NCI-H460 (cell line): ENCODE data around the gene LMNTD2. TPM values are rescaled to one million over a fixed set of nuclear protein-coding genes. Genes with fewer than 3 reads are reported as not detected.

Experiments used
- DNase-seq: peaks from one replicate; pipeline ENCODE4 v3.0.0-alpha.2; 2016; ENCODE audit warnings: low read depth; ENCODE audit errors: extremely low read depth
- total RNA-seq: library from RNA; depleted of rRNA; stranded (reverse); fragments of >200 nt; shearing (Covaris generic); gene quantifications from 2 replicates; pipeline ENCODE4 v1.2.3, GENCODE V29; 2014

The LMNTD2 gene
- total RNA-seq, 1 experiment from 2014 or later: 1.8 TPM

DNA sequence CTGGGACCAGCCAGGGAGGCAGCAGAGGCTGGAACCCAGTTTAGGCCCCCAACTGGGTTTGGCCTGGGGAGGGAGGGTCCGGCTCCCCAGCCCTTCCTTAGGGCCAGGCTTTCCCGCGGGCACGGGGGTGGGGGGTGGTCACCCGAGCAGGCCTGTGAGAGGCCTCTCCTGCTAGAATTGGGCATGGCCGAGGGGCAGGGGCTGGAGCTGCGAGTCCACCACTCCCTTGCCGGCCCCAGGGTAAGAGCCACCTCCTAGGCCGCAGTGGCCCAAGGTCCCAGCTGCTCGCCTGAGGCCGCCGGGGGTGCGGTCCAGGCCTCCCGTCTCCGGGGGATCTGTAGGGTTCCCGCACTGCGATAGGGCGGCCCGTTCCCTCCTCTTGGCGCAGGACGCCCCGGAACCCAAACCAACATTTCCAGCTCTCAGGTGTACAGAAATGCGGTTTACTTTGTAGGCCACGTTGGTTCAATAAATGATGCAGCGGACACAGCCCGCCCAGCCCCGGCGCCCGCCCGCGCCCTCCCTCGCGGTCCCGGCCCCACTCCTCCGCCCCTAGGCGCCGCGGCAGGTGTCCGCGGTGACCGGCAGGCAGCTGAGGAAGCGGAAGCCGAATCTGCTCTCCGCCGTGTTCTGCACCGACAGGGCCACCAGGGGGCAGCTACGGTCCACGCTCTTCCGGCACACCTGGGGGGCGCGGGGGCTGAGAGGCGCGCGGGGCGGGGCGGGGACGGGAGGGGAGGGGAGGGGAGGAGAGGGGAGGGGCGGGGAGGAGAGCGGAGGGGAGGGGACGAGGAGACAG lies 5.9 kb downstream of the LMNTD2 start:
- DNase-seq: peak; percentile 49

DNA sequence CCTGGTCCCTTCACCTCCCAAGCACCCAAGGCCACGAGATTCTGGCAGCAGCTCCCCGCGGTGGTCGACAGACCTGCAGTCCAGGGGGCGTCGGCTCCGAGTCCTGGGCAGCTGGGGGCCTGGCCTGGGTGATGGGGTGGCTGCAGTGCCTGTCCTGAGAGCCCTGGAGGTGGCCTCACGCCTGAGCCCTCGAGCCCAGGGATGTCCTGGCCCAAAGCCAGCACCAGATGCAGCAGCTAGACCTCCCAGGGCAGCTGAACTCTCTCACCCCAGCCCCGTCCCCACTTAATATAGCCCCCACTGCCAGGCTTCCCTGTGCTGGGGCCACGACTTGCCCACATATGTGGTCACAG lies 6.6 kb downstream of the LMNTD2 start:
- DNase-seq: no peak

DNA sequence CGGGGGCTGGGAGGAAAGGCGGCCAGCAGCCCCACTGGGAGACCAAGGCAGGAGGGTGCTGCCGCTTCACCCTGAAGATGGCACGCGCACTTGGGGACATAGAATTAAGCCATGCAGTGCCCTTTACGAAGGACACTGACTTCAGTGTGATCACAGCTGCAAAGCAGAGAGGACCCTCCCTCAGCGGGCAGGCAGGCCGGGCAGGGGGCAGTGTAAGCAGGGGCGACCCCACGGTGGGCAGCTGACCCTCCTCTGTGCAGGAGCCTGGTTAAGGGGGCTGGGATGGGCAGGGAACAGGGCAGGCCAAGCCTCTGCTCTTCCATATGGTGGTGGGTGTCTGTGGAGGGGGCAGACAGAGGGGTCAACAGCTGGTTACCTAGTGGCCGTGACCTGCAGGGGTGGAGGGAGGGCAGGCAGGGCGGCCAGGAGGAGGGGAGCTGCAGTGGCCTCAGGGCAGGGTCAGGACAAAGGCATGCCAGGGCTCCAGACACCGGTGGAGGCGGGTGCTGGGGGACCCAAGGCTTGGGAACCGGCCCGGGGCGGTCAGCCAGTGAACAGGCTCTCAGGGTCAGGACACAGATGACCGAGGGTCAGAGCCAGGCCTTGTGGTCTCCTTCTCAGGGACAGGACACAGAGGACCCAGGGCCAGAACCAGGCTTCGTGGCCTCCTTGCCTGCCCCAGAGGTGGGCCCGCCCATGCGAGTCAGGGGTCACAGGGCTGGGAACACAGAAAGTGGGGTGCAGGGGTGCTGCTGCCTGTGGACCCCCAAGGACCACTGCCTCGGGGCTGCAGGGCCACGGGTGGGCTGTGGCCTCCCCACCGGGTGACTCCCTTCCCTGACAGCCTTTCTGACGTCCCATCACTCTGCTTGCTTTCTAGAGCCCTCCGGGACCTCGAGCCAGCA lies 7.2 kb downstream of the LMNTD2 start:
- DNase-seq: no peak

DNA sequence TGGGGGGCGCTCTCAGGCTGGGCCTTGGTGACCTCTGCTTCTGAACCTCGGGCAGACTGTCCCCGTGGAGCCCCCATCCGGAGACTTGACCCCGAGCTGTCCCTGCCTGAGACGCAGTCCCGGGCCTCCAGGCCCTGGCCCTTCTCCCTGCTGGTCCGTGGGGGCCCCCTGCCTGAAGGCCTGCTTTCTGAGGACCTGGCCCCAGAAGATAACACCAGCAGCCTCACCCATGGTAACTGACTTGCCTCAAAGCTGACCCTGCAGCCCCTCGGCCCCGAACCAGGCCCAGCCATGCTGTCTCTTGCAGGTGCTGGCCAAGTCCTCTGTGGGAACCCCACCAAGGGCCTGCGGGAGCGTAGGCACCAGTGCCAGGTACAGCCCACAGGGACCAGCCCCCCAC lies 8.9 kb downstream of the LMNTD2 start:
- DNase-seq: no peak

DNA sequence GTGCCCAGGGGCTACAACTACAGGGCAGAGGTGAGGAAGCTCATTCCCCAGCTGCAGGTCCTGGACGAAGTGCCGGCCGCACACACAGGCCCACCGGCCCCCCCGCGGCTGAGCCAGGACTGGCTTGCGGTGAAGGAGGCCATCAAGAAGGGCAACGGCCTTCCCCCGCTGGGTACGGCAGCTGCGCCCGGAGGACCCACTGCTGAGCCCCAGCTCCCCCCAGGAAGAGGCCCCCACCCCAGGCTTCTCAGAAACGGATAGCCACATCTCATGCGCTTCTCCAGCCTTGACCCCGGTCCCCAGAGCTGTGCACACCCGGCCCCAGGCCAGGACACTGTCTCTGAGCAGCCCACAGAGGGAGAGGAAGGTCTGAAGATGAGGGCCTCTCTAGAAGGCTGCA lies 9.4 kb downstream of the LMNTD2 start:
- DNase-seq: no peak

DNA sequence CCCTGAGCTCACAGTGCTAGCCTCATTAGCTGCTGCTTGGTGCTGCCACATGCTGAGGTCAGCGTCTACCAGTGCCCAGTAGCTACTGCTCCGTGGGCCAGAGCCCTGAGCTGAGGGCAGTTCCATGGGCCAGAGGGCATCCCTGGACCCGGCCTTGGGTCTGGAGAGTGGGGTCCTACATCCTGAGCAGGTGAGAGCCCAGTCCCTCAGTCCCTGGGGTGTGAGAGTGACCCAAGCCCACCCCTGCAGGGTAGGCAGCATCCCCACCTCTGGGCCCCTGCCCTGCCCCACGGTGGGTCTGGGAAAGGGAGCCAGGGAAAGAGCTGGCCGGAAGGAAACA lies 9.8 kb downstream of the LMNTD2 start:
- no peak for DNase-seq

DNA sequence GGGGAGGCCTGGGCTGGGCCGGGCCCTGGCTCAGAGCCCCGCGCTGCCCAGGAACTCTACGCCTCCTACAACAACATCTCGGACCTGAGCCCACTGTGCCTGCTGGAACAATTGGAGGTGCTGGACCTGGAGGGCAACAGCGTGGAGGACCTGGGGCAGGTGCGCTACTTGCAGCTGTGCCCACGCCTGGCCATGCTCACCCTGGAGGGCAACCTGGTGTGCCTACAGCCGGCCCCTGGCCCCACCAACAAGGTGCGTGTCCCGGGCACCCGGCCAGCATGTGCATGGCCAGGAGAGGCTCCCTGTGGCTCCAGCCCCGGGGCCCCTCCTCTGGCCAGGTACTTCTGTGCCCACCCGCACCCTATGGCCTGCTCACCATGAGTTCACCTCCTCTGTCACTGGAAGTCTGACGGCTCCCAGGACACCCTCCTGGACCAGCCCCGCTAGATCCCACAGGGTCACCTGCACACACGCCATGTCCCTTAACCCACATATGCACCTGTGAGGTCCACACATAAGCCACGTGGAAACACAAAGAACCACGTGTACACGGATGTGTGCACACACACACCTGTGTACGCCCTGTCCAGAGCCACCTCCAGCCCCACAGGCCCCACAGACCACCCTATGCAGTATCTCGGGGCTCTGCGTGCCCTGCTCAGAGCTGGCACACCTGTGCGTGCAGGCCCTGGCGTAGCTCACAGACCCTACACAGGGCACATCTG lies 10.4 kb downstream of the LMNTD2 start:
- no peak for DNase-seq

DNA sequence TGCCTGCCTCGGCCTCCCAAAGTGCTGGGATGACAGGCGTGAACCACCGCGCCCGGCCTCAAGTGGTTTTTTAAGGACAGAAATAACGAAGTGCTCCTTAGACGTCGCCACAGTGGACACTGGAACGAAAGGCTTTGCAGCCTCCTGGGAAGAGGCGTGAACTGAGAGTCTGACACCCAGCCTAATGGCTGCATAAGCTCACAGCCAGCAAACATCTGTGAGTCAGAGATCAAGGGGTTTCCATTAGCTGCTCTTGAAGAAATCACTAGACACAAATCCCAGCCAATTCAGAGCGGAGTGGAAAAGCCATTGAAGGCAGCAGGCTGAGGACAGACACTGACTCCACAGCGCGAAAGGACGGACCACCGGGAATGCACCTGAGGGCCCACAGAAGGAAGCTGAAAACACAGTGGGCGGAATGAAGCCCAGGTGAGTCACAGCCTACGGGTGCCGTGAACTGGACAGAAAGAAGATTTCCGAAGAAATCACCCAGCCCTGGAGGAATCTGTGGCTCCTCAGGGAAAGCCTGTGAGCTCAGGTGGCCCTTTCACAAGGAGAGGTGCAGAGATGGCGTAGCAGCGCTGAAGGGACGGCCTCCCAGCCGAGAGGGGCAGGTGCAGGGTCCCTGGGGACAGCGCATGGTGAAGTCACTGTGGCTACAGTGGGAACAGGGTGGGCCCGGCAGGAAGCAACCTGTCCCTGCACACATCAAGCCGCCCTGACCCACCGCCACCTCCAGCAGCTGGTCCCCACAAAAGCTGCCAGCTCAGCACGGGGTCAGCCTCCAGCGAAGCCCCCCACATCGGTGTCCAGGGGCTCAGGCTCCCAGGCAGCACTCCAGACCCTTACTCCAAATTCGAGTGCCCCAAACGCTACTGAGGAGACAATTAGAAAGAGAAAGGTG lies 11.6 kb downstream of the LMNTD2 start:
- no peak for DNase-seq

DNA sequence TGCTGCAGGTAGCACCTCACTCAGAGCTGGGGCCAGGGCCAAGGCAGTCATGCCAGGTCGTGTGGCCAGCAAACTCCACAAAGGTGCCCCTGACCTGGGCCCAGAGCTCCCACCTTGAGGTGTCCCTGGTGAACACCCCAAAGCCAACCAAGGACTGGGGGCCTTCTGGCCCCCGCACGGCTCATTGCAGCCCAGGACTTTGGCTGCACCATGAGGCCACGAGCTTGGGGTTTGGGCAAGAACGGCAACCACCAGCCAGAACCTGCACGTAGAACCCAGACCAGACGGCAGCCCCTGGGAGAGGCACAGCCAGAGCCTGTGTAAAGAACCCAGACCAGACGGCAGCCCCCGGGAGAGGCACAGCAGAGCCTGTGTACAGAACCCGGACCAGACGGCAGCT lies 15.4 kb downstream of the LMNTD2 start:
- DNase-seq: no peak

DNA sequence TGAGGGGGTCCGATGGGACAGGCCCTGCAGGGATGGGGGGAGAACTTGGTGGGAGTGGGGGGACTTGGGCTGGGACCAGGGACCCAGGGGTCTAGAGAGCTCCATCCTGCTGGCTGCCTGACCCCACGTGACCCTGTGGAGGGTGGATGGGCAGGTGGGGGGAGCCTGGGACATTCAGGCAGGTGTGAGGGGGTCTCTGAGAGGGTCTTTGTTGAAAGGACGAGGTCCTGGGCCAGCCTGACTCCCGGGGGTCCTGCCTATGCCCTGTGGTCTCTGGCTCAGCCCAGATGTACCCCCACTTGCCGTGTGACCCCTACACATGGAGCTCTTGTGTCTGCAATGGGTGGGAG lies 15.7 kb downstream of the LMNTD2 start:
- no peak for DNase-seq

DNA sequence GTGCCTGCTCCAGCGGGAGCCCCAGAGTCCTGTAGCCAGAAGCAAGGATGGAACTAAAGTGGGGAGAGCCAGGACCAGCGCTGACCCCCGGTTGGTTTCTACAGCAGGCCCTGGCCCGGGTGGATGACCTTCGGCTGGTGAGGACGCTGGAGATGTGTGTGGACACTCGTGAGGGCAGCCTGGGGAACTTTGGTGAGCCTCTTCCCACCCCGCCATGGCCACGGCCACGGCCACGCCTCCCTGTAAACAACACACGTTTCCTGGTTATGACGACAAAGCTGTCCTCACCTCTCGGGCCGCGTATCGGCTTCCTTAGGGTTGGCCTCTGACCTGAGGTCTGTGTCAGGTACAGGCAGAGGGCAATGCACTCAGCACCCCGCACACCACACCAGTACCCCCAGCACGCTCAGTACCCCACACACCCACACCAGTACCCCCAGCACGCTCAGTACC lies 19.1 kb downstream of the LMNTD2 start:
- no peak for DNase-seq

DNA sequence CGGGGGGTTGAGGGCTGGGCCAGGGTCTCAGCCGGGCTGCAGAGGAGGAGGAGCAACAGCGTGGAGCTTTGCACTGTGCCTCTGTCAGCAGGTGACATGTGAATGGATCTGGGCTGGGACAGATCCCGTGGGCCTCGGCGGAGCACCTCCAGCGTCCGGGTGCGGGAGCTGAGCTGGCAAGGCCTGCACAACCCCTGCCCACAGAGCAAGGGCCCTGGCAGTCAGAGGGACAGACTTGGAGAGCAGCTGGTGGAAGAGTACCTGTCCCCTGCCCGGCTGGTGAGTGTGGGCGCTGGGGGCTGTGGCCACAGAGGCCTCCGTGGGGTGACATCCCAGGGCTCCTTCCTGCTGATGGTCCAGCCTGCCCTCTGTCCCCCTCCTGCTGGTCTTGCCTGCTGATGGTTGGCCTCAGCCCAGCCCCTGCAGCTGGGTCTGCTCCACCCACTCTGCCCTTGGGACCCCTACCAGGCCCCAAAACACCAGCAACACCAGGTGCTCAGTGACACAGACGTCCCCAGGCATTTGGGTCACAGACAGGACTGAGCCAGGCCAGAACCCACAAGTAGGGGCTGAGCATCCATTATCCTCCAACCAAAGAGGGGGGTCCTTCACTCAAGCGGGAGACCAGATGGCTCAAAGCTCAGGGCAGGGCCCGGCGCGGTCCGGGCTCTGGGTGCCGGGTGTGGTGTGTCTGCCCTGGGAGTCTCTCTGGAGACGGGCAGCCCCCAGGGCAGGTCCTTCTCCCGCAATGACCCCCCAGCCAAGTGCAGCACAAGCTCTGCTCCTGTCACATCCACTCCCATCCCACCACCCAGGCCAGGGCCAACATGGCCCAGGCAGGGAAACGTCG lies 19.7 kb downstream of the LMNTD2 start:
- DNase-seq: no peak

DNA sequence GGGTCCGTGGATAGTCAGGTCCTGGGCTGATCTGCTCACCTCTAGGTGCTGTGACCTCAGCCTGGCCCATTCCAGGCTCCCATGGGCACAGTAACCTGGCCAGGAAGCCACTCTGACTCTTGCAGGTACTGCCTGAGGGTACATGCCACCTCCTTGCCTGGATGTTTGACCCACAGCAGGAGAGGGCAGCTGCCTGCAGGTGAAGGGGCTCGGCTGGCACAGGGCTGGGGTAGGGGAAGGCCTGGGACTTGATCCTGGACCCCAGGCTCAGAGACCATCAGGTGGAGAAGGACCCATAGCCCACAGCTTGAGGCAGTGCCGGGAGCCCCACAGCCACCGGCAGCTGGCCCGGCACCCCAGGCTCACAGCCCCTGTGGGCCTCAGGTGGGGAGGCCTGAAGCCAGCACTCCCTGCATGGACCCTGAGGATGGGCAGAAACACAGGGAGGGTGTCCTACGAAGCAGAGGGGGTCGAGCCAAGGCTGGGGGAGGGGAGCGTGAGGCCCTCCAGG lies 20.5 kb downstream of the LMNTD2 start:
- DNase-seq: no peak

DNA sequence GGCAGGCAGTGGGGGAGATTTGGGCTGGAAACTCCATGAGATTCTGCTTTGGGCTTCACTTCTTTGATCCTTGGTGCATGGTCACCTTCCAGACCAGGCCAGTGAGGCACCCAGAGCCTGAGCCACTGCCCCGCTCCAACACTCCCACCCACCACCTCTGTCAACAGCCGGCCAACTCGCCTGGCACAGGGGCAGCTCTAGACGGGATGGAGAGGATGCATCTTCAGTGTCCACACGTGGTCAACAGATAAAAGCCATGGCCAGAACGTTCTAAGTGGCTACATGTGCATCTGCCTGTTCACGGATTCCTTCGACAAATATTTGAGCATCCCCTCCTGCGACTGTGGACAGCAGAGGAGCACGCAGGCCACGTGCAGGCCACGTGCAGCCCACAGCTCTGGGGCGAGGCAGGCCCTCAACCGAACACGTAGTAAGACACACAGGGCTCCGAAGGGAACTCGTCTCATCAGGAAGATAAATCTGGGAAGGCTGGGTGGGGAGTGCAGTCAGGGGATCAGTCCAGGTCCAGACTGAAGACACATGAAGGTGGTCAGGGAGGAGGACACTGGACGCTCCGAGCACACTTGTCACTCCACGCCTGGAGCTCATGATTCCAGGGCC lies 22.0 kb downstream of the LMNTD2 start:
- no peak for DNase-seq

DNA sequence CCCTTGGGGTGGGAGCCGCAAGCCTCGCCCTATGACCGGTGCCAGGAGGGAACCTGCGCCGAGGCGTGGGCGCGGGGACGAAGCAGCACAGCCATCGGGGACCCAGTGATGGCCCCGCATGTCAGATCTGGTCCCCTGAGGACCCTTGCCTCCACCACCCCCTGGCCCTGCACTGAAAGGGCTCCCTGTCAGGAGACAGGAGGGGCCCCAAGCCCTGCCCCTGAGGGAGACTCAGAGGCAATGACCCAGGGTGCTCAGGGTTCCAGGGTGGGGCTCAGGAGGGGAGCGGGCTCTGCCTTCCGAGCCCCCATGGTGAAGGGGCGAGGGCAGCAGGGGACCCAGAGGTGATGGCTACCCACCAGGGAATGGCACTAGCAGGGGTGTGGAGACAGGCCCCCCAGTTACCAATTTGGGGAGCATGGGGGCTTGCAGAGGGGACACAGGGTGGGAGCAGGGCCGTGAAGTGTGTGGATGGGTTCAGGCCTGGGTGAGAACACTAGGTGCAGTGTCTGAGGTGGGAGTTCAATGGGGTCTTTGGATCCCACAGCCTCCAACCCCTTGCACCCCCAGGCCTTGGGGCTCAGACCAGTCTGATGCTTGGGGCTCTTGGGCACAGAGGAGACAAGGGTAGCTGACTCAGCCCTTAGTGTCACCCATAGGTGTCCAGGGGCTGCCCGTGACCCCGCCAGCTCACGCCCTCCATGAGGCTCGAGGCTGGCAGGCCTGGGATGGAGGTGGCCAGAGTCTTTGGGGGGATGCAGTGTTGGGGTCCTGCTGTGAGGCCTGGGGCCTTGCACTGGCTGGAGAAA lies 22.7 kb downstream of the LMNTD2 start:
- DNase-seq: no peak

DNA sequence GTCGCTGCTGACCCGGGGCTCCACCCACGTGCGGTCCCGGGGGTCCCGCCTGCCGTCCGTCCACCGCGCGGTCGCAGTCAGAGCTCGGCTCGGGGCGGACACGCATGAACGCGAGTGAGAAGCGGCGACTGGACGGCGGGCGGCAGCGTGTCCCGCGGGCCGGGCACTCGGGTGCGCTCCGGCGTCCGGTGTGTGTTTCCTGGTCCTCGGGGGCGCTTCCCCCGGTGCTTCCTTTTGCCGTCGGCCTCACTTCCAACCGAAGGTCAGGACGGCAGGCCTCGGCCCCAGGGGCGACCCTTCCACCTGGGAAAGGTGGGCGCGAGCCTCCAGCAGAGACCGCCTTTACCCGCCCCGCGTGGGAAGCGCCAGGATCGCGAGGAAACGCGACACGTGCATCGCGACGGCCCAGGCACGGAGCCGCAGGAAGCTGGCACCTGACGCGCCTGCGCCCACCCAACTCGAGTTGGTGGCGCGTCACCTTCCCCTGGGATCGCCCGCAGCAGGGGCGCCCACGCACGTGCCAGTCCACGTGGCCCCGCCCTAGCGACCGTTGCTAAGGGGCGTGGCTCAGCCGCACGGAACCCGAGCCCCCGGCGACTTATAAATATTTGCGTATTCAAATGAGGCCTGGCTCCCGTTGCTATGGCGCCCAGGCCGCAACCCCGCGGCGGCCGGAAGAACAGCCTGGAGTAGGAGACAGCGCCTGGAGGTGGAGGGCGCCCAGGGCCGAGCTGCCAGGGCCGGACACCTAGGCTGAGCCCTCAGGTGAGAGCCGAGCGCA lies 23.5 kb downstream of the LMNTD2 start, which contains the start of gene LRRC56:
Gene LRRC56 (plus strand): TSS at position 687 of the 781 bp plus-strand sequence. CDS start 3,158 bp downstream, outside the sequence.
- peak; percentile 64 for DNase-seq
